Osteoblast (primary cell): ENCODE measurements around the gene SDR39U1. TPM values are rescaled to one million over a fixed set of nuclear protein-coding genes. Genes with fewer than 3 reads are reported as not detected.

Experiments
- DNase-seq: peaks from one replicate; pipeline ENCODE4 v3.0.0; 2011; ENCODE audit warnings: low spot score, mixed read lengths; ENCODE audit not compliant: insufficient read length; ENCODE audit errors: missing footprints
- H2AFZ ChIP-seq: 2 replicates; pipeline ENCODE4 v1.6.0; 2011; ENCODE audit warnings: mild to moderate bottlenecking, low read length
- H3K27ac ChIP-seq: 2 replicates; pipeline ENCODE4 v1.5.1; 2011; ENCODE audit warnings: mild to moderate bottlenecking, low read depth, low read length, moderate library complexity
- H3K27me3 ChIP-seq: 2 replicates; pipeline ENCODE4 v1.6.0; 2012; ENCODE audit warnings: mild to moderate bottlenecking, control low read depth, inconsistent platforms, low read length, moderate library complexity; ENCODE audit not compliant: insufficient read depth
- H3K36me3 ChIP-seq: 2 replicates; pipeline ENCODE4 v1.5.1; 2011; ENCODE audit warnings: mild to moderate bottlenecking, low read length, control low read depth, moderate library complexity; ENCODE audit not compliant: insufficient read depth
- H3K4me1 ChIP-seq: 2 replicates; pipeline ENCODE4 v1.5.1; 2011; ENCODE audit warnings: mild to moderate bottlenecking, low read length, control low read depth, moderate library complexity; ENCODE audit not compliant: insufficient read depth
- H3K4me2 ChIP-seq: 2 replicates; pipeline ENCODE4 v1.6.0; 2011; ENCODE audit warnings: mild to moderate bottlenecking, low read length; ENCODE audit not compliant: insufficient read depth
- H3K4me3 ChIP-seq: fragments of 200-600 bp; sonication (generic); 3 replicates; pipeline ENCODE4 v1.5.1; 2012; ENCODE audit warnings: mild to moderate bottlenecking, low read length, inconsistent platforms; ENCODE audit not compliant: insufficient read depth
- H3K79me2 ChIP-seq: 2 replicates; pipeline ENCODE4 v1.6.0; 2012; ENCODE audit warnings: mild to moderate bottlenecking, low read length, control low read depth, inconsistent platforms; ENCODE audit not compliant: insufficient read depth
- H3K9me3 ChIP-seq: 2 replicates; pipeline ENCODE4 v1.5.1; 2011; ENCODE audit warnings: low read depth, low read length, control low read depth
- H4K20me1 ChIP-seq: 2 replicates; pipeline ENCODE4 v1.6.0; 2012; ENCODE audit warnings: mild to moderate bottlenecking, low read length, control low read depth; ENCODE audit not compliant: insufficient read depth
- CTCF ChIP-seq: IDR thresholded peaks from 2 replicates; pipeline ENCODE4 v1.5.1; 2011; ENCODE audit warnings: mild to moderate bottlenecking, low read depth, low read length, moderate library complexity; ENCODE audit errors: extremely low read depth
- total RNA-seq: library from RNA; depleted of rRNA; stranded (reverse); fragments of >200 nt; gene quantifications from 2 replicates; pipeline ENCODE4 v1.2.3, GENCODE V29; 2012

Gene SDR39U1
- total RNA-seq, 1 donor, result 11.6 TPM

- H3K36me3 ChIP-seq, result peaks cover 24% of the 10 kb centered on the region
- peak within 1 kb of the TSS; percentile 87 for H3K4me3 ChIP-seq
Measured at GRCh38 chr14:24429395-24430142, 13.0 kb downstream of the SDR39U1 start, which contains the start of the genes CBLN3 and KHNYN. Gene CBLN3, minus strand, starts transcription at chr14:24429668. Its CDS starts 614 bp downstream, at chr14:24429054. Gene KHNYN, plus strand, starts transcription at chr14:24429954. Its CDS starts 777 bp downstream, at chr14:24430731.

GRCh38 chr14:24428628-24429394 lies 13.8 kb downstream of the SDR39U1 start:
- Histone ChIP-seq H3K4me1 (peaks cover 45% of the 10 kb centered on the region), H3K27ac (peak overlapping the region; percentile 95), H4K20me1 (peaks cover 21% of the 10 kb centered on the region), H3K36me3 (peaks cover 18% of the 10 kb centered on the region), H2AFZ (no peak overlapping the region), H3K4me3 (peak overlapping the region; percentile 87), H3K4me2 (peak overlapping the region; percentile 74), H3K27me3 (no peaks in the 10 kb centered on the region), H3K9me3 (no peaks in the 10 kb centered on the region), H3K79me2 (peaks cover 33% of the 10 kb centered on the region)
- TF ChIP-seq CTCF, result no peak
- no peak for DNase-seq

More at GRCh38 chr14:24429395-24430142, 13.0 kb downstream of the SDR39U1 start, which contains the start of the genes CBLN3 and KHNYN:
- H4K20me1 ChIP-seq, result peaks cover 21% of the 10 kb centered on the region
- H2AFZ ChIP-seq, result peak within 1 kb of the TSS; percentile 84
- H3K27me3 ChIP-seq, result no peaks in the 10 kb centered on the region
- no peak for TF ChIP-seq CTCF
- H3K27ac ChIP-seq, result peak within 1 kb of the TSS; percentile 95
- peaks cover 33% of the 10 kb centered on the region for H3K79me2 ChIP-seq
- H3K4me2 ChIP-seq, result peak within 1 kb of the TSS; percentile 93
- H3K4me1 ChIP-seq, result peaks cover 45% of the 10 kb centered on the region
- H3K9me3 ChIP-seq, result no peaks in the 10 kb centered on the region
- peak; percentile 99 for DNase-seq

- Histone ChIP-seq H3K4me1 (peaks cover 40% of the 10 kb centered on the region), H4K20me1 (peaks cover 17% of the 10 kb centered on the region), H3K36me3 (peaks cover 9% of the 10 kb centered on the region), H3K27me3 (no peaks in the 10 kb centered on the region), H3K4me2 (no peak overlapping the region), H3K79me2 (peaks cover 27% of the 10 kb centered on the region), H3K4me3 (no peak overlapping the region), H3K9me3 (no peaks in the 10 kb centered on the region), H2AFZ (no peak overlapping the region), H3K27ac (no peak overlapping the region)
- TF ChIP-seq CTCF, result no peak
- no peak for DNase-seq
Measured at GRCh38 chr14:24427537-24428508, 14.8 kb downstream of the SDR39U1 start.
